Hepatocyte (in vitro differentiated cells): Measurements from ENCODE around the gene TEC.

Experiments
- CTCF ChIP-seq: fragments of 200-600 bp; sonication (generic); IDR thresholded peaks from 2 replicates; pipeline ENCODE4 v1.5.1; 2016; ENCODE audit warnings: antibody characterized with exemption, mild to moderate bottlenecking; ENCODE audit not compliant: poor library complexity
- EZH2 ChIP-seq: fragments of 200-600 bp; sonication (generic); IDR thresholded peaks from 2 replicates; pipeline ENCODE4 v1.6.1; 2016; ENCODE audit warnings: antibody characterized with exemption, mild to moderate bottlenecking, borderline replicate concordance
- EZH2phosphoT487 ChIP-seq: fragments of 200-600 bp; sonication (generic); IDR thresholded peaks from one replicate; pipeline ENCODE4 v1.6.1; 2018; ENCODE audit warnings: antibody characterized with exemption, mild to moderate bottlenecking, low read depth, moderate library complexity; ENCODE audit not compliant: unreplicated experiment, severe bottlenecking

DNA sequence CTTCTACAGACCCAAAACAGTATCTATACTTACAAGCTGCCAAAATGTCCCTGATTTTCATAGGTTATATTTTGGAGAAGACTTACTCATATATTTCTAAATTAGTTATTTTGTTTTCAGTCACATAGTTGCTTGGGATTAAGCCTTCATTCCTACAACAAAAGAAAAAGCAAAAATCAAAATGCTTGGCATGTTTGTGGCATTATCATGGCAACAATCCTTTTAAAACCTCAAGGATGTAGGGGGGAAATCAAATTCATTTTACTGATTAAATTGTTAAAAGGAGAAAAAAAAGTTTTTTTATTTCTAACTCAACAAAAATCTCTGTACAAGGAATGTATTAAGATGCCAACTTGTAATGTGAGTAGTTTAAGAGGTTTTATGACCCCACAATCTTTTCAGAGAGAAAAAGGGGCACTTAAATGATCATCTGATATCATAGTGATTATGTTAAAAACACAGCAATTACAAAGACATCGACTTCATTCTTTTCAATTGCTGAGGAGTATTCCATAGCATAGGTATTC is 159.1 kb downstream of the TEC start:
- no peak for TF ChIP-seq CTCF
- no peak for TF ChIP-seq EZH2
- TF ChIP-seq EZH2phosphoT487 = no peak
